Endodermal cell (in vitro differentiated cells): Measurements from ENCODE around the gene FAM107B. TPM values are rescaled to one million over a fixed set of nuclear protein-coding genes. Genes with fewer than 3 reads are reported as not detected.

Experiments
- DNase-seq: peaks from one replicate; pipeline ENCODE4 v3.0.0-alpha.2; 2017
- H3K27ac ChIP-seq: 2 replicates; pipeline ENCODE4 v1.5.1; 2013; ENCODE audit warnings: mild to moderate bottlenecking, low read depth, low read length, moderate library complexity
- H3K27me3 ChIP-seq: 2 replicates; pipeline ENCODE4 v1.6.1; 2013; ENCODE audit warnings: mild to moderate bottlenecking, low read length, moderate library complexity; ENCODE audit not compliant: insufficient read depth, control insufficient read depth, poor library complexity, severe bottlenecking
- H3K36me3 ChIP-seq: 2 replicates; pipeline ENCODE4 v1.7.0; 2013; ENCODE audit warnings: mild to moderate bottlenecking, low read length, moderate library complexity; ENCODE audit not compliant: control insufficient read depth, insufficient read depth
- H3K4me1 ChIP-seq: one replicate; pipeline ENCODE4 v1.7.0; 2013; ENCODE audit warnings: low read length; ENCODE audit not compliant: control insufficient read depth, insufficient read depth
- H3K4me3 ChIP-seq: 2 replicates; pipeline ENCODE4 v1.5.1; 2013; ENCODE audit warnings: mild to moderate bottlenecking, low read length, moderate library complexity
- H3K9ac ChIP-seq: 2 replicates; pipeline ENCODE4 v1.6.1; 2013; ENCODE audit warnings: mild to moderate bottlenecking, low read length, moderate library complexity; ENCODE audit not compliant: poor library complexity, severe bottlenecking; ENCODE audit errors: extremely low read depth
- H3K9me3 ChIP-seq: 2 replicates; pipeline ENCODE4 v1.6.1; 2013; ENCODE audit warnings: mild to moderate bottlenecking, low read length, moderate library complexity; ENCODE audit not compliant: control insufficient read depth
- H3K27ac Mint-ChIP-seq: 2 replicates; pipeline ENCODE4 v1.8.0; 2020; ENCODE audit warnings: mixed read lengths
- H3K27me3 Mint-ChIP-seq: 2 replicates; pipeline ENCODE4 v1.8.0; 2021; ENCODE audit warnings: mild to moderate bottlenecking, mixed read lengths; ENCODE audit not compliant: insufficient read depth
- H3K36me3 Mint-ChIP-seq: 2 replicates; pipeline ENCODE4 v1.8.0; 2020; ENCODE audit warnings: low read depth, mixed read lengths
- H3K4me1 Mint-ChIP-seq: 2 replicates; pipeline ENCODE4 v1.8.0; 2020; ENCODE audit warnings: mixed read lengths
- H3K4me3 Mint-ChIP-seq: 2 replicates; pipeline ENCODE4 v1.8.0; 2020; ENCODE audit warnings: mild to moderate bottlenecking, moderate library complexity, mixed read lengths
- H3K9me3 Mint-ChIP-seq: 2 replicates; pipeline ENCODE4 v1.8.0; 2020; ENCODE audit warnings: mild to moderate bottlenecking, mixed read lengths
- WGBS, 2 experiments: methylation state at CpG; one replicate each; pipeline versions ENCODE4 v1.1.5 to v1.1.7; 2013; ENCODE audit warnings: missing lambda C conversion rate in 2 of 2, mixed read lengths in 1 of 2; ENCODE audit not compliant: insufficient coverage in 1 of 2, insufficient read length in 1 of 2; 5-methylcytosine and 5-hydroxymethylcytosine counted together
- total RNA-seq, 2 donors: library from RNA; stranded (reverse); fragmentation: NEBNext Ultra II Directional in 1 of 2; extraction: Animal tissue kit (Norgen Biotek cat#: 25700) in 1 of 2; gene quantifications; 2 replicates in 1 of 2; 3 replicates in 1 of 2; pipeline ENCODE4 v1.2.1, GENCODE V29; 2021
- TF ChIP-seq, protein P1 (sequence below): fragments of 200-600 bp; sonication (generic); conservative IDR thresholded peaks from 2 replicates; pipeline ENCODE4 v1.5.0; 2021; ENCODE audit warnings: antibody characterized with exemption, mild to moderate bottlenecking

The FAM107B gene
- total RNA-seq, 2 donors from 2014 or later, result 16.0 to 24.0 TPM

DNA sequence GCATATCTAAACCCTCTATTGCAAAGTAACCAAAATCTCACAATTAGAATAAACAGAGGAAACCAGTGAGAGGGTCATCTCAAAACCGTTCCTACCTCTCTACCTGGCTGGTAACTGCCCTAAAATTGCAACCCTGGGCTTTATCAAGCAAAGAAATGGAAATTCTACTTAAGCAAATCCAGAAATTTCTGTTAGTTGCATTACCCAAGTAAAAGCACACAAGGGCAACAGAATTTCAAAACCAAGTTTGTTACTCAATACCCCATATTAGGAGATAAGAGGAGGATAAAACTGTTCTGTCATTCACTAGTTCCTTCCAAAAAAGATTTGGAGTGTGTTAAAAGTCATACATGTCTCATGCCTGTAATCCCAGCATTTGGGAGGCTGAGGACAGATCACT is 195.3 kb downstream of the FAM107B start:
- Mint-ChIP-seq H3K4me1 (peaks cover 31% of the 10 kb centered on the region), H3K9me3 (no peaks in the 10 kb centered on the region), H3K27me3 (no peaks in the 10 kb centered on the region), H3K27ac (peak overlapping the region; percentile 96), H3K4me3 (no peak overlapping the region), H3K36me3 (peaks cover 3% of the 10 kb centered on the region)
- Histone ChIP-seq H3K4me3 (peak overlapping the region; percentile 43), H3K9me3 (no peaks in the 10 kb centered on the region), H3K4me1 (peaks cover 16% of the 10 kb centered on the region), H3K36me3 (no peaks in the 10 kb centered on the region), H3K27ac (no peak overlapping the region), H3K9ac (peak overlapping the region; percentile 30), H3K27me3 (no peaks in the 10 kb centered on the region)
- WGBS, 2 experiments, result 80 to 87% methylated on average over 1 of the region's 1 CpG
- DNase-seq, result no peak
- TF ChIP-seq, protein P1, sequence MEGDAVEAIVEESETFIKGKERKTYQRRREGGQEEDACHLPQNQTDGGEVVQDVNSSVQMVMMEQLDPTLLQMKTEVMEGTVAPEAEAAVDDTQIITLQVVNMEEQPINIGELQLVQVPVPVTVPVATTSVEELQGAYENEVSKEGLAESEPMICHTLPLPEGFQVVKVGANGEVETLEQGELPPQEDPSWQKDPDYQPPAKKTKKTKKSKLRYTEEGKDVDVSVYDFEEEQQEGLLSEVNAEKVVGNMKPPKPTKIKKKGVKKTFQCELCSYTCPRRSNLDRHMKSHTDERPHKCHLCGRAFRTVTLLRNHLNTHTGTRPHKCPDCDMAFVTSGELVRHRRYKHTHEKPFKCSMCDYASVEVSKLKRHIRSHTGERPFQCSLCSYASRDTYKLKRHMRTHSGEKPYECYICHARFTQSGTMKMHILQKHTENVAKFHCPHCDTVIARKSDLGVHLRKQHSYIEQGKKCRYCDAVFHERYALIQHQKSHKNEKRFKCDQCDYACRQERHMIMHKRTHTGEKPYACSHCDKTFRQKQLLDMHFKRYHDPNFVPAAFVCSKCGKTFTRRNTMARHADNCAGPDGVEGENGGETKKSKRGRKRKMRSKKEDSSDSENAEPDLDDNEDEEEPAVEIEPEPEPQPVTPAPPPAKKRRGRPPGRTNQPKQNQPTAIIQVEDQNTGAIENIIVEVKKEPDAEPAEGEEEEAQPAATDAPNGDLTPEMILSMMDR, result no peak

DNA sequence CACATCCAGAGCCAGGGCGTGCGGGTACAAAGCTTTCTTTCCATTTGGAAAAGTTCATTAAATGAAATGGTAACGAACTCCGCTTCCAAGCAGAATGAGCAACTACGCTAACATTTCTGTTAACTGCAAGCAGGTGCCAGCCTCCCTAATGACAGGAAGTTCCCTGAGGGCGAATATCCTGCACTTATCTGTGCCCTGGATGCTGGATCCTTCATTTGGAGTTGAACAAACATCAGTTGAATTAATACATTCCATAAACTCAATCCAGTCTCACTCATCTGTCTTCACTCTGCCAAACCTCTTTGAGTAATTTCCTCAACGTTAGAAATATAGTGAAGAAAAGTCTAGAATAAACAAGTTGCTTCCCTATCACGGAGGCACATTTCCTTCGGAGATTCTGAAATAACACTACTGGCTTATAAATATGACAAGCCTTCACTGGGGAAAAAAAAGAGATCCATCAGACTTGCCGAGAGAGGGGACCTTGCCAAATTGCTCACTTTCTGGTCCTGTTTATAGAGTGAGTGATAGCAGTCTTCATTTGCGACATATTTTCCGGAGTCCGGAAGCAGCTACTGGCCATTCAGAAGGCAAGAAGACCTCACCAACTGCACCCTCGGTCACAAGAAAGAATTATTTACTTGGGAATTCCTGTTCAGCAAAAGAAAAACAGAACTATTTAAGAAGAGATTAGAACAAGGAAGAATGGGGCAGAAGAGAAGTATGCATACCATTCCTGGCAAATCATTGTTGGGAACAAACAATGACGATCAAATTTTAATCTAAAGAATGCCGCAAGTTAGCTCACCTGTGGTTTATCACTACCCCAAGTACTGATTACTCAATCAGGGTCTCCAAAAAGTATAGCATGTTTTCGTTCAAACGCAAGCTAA is 196.4 kb downstream of the FAM107B start:
- Histone ChIP-seq H3K27me3 (no peaks in the 10 kb centered on the region), H3K4me1 (peaks cover 16% of the 10 kb centered on the region), H3K9ac (peak overlapping the region; percentile 44), H3K36me3 (no peaks in the 10 kb centered on the region), H3K4me3 (peak overlapping the region; percentile 43), H3K9me3 (no peaks in the 10 kb centered on the region), H3K27ac (peak overlapping the region; percentile 21)
- TF ChIP-seq, protein P1, result no peak
- H3K27ac Mint-ChIP-seq, result peak overlapping the region; percentile 96
- peaks cover 31% of the 10 kb centered on the region for H3K4me1 Mint-ChIP-seq
- peaks cover 3% of the 10 kb centered on the region for H3K36me3 Mint-ChIP-seq
- DNase-seq, result no peak
- H3K4me3 Mint-ChIP-seq, result peak overlapping the region; percentile 28
- WGBS, 2 experiments, result 82 to 91% methylated on average over 15 to 18 of the region's 18 CpGs
- H3K27me3 Mint-ChIP-seq, result no peaks in the 10 kb centered on the region
- H3K9me3 Mint-ChIP-seq, result no peaks in the 10 kb centered on the region

GRCh38 chr10:14574885-14575284 is 199.8 kb downstream of the FAM107B start:
- Mint-ChIP-seq H3K27me3 (no peaks in the 10 kb centered on the region), H3K9me3 (peaks cover 3% of the 10 kb centered on the region), H3K36me3 (peaks cover 3% of the 10 kb centered on the region), H3K4me3 (no peak overlapping the region), H3K4me1 (peaks cover 30% of the 10 kb centered on the region), H3K27ac (no peak overlapping the region)
- DNase-seq, result no peak
- H3K36me3 ChIP-seq, result peaks cover 6% of the 10 kb centered on the region
- H3K9ac ChIP-seq, result no peak overlapping the region
- peaks cover 16% of the 10 kb centered on the region for H3K4me1 ChIP-seq
- peaks cover 8% of the 10 kb centered on the region for H3K9me3 ChIP-seq
- TF ChIP-seq, protein P1, result no peak
- H3K4me3 ChIP-seq, result no peak overlapping the region
- H3K27ac ChIP-seq, result no peak overlapping the region
- WGBS, 2 experiments, result 95 to 96% methylated on average over 6 of the region's 6 CpGs
- H3K27me3 ChIP-seq, result no peaks in the 10 kb centered on the region
